ES-I3 (cell line): ENCODE measurements around the gene PABPC1L2B.
"Not testable (repeated sequence)": the region's sequence is repeated elsewhere in the genome, so short reads cannot be mapped to it uniquely, and the experiment has no call there.

ENCODE experiments used
- H3K36me3 ChIP-seq: 2 replicates; pipeline ENCODE4 v1.6.1; 2013; ENCODE audit warnings: mild to moderate bottlenecking, low read length, control low read depth, moderate library complexity; ENCODE audit not compliant: insufficient read depth
- H3K4me1 ChIP-seq: 2 replicates; pipeline ENCODE4 v1.6.1; 2013; ENCODE audit warnings: mild to moderate bottlenecking, control low read depth, low read length; ENCODE audit not compliant: insufficient read depth
- H3K9ac ChIP-seq: 2 replicates; pipeline ENCODE4 v1.6.1; 2013; ENCODE audit warnings: low read depth, mild to moderate bottlenecking, low read length, moderate library complexity
- H3K9me3 ChIP-seq: 2 replicates; pipeline ENCODE4 v1.6.1; 2013; ENCODE audit warnings: mild to moderate bottlenecking, low read length, moderate library complexity; ENCODE audit not compliant: control insufficient read depth, insufficient read depth

PABPC1L2B gene

DNA sequence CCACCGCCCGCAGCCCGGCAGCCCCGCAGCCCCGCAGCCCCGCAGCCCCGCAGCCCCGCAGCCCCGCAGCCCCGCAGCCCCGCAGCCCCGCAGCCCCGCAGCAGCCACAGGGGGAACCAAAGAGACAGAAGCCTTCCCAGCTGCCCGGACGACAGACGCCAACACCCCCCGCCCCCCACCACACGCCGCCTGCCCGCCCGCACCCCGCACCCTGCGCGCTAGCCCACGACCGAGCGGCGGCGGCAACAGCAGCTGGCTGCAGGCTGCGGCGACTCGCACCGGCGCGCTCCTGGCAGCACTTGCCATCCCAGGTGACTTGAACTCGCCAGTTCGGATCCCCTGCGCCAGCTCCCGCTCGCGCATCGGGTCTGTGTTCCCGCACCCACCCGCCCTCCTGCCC lies at the start of gene PABPC1L2B:
Gene PABPC1L2B, plus strand, starts transcription at position 207 of the 400 bp plus-strand sequence. CDS start 704 bp downstream, outside the sequence.
- not testable (repeated sequence) for H3K9me3 ChIP-seq, H3K9ac ChIP-seq, H3K4me1 ChIP-seq

DNA sequence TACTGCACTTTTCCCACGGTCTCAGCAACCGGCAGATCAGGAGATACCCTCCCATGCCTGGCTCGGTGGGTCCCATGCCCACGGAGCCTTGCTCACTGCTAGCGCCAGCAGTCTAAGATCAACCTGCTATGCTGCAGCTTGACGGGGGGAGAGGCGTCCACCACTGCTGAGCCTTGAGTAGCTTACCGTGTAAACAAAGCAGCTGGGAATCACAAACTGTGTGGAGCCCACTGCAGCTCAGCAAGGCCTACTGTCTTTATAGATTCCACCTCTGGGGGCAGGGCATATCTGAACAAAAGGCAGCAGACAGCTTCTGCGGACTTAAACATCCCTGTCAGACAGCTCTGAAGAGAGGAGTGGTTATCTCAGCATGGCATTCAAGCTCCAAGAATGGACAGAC lies 42.8 kb upstream of the PABPC1L2B start:
- not testable (repeated sequence) for H3K36me3 ChIP-seq, H3K9ac ChIP-seq, H3K9me3 ChIP-seq, H3K4me1 ChIP-seq

More for the DNA sequence above, at the start of gene PABPC1L2B:
- H3K36me3 ChIP-seq = not testable (repeated sequence)

DNA sequence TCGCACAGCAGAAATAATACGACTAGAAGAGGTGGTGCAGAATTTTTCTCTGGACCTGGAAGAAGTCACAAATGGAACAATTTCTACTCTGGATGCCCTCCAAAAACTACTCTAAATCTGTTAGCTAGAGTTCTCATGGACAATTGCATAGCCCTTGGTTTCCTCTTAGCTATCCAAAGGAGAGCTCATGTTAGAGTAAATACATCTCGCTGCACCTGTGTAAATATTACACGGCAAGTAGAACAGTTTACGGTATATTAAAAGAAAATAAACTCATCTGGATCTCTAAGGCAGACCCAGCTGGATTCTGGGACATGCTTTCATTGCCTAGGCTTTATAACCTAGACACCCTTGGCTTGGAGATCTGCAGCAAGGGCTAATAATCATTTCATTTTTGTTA lies 30.9 kb upstream of the PABPC1L2B start:
- H3K9me3 ChIP-seq, H3K4me1 ChIP-seq, H3K36me3 ChIP-seq, H3K9ac ChIP-seq: not testable (repeated sequence)

DNA sequence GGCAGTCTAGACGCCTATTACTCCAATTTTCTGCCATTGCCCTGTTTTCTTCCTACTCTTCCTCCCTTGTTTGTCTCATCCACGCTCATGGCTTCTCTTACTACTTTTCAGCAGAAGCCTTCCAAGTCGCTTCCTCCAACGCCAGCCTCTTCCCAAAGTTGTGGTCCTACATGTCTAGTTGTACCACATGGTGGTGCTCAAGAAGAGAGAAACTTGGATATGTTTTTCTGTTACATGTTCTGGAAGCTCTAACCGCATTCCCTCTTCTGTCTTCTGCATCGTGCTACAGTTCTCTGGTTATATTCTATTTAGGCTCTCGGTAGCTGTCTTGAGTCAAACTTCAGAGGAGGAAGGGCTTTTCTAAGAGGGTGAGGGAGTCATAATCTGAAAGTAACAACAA lies 27.9 kb upstream of the PABPC1L2B start:
- not testable (repeated sequence) for H3K4me1 ChIP-seq, H3K9ac ChIP-seq, H3K36me3 ChIP-seq, H3K9me3 ChIP-seq

DNA sequence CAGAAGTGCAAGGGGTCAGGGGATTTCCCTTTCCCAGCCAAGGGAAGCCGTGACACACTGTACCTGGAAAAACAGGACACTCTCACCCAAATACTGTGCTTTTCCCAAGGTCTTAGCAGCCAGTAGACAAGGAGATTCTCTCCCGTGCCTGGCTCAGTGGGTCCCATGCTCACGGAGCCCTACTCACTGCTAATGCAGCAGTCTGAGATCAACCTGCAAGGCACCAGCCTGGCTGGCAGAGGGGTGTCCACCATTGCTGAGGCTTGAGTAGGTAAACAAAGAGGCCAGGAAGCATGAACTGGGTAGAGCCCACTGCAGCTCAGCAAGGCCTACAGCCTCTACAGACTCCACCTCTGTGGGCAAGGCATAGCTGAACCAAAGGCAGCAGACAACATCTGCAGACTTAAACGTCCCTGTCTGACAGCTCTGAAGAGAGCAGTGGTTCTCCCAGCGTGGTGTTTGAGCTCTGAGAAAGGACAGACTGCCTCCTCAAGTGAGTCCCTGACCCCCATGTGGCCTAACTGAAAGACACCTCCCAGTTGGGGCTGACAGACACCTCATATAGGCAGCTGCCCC lies 21.8 kb upstream of the PABPC1L2B start:
- H3K9me3 ChIP-seq, H3K36me3 ChIP-seq, H3K9ac ChIP-seq, H3K4me1 ChIP-seq: not testable (repeated sequence)

DNA sequence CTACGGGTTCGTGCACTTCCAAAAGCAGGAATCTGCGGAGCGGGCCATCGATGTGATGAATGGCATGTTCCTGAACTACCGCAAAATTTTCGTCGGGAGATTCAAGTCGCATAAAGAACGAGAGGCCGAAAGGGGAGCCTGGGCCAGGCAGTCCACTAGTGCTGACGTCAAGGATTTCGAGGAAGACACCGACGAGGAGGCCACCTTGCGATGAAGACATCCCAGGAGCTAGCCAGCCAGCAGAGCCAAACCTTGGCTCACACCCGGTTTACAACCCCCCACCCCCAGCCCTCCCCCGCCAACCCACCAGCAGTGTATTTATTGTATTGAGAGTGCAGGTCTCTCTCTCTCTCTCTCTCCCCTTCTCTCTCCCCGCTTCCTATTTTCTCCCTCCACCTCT lies 1.3 kb downstream of the PABPC1L2B start:
- H3K9me3 ChIP-seq = not testable (repeated sequence)

DNA sequence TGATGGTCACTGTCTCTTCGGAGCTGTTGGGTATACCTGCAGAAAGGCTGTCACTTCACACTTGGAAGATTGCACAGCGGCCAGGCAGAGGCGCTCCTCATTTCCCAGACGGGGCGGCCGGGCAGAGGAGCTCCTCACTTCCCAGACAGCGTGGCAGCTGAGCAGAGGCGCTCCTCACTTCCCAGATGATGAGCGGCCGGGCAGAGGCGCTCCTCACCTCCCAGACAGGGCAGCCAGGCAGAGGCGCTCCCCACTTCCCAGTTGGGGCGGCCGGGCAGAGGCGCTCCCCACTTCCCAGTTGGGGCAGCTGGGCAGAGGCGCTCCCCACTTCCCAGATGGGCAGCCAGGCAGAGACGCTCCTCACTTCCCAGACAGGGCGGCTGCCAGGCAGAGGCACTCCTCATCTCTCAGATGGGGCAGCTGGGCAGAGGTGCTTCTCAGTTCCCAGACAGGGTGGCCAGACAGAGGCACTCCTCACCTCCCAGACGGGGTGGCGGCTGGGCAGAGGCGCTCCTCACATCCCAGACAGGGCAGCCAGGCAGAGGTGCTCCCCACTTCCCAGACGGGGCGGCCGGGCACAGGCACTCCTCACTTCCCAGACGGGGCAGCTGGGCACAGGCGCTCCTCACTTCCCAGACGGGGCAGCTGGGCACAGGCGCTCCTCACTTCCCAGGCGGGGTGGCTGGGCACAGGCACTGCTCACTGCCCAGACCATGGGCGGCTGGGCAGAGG lies 18.8 kb downstream of the PABPC1L2B start:
- Histone ChIP-seq H3K4me1 (no peaks in the 10 kb centered on the region), H3K9me3 (no peaks in the 10 kb centered on the region), H3K36me3 (no peaks in the 10 kb centered on the region)

More for the DNA sequence above, 1.3 kb downstream of the PABPC1L2B start:
- not testable (repeated sequence) for H3K4me1 ChIP-seq, H3K9ac ChIP-seq, H3K36me3 ChIP-seq

DNA sequence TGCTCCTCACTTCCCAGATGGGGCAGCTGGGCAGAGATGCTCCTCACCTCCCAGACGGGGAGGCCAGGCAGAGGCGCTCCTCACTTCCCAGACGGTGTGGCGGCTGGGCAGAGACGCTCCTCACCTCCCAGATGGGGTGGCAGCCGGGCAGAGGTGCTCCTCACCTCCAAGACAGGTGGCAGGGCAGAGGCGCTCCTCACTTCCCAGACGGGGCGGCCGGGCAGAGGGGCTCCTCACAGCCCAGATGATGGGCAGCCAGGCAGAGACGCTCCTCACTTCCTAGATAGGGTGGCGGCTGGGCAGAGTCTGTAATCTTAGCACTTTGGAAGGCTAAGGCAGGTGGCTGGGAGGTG lies 19.3 kb downstream of the PABPC1L2B start:
- not testable (repeated sequence) for H3K9ac ChIP-seq, H3K9me3 ChIP-seq, H3K36me3 ChIP-seq, H3K4me1 ChIP-seq

More for the DNA sequence above, 18.8 kb downstream of the PABPC1L2B start:
- H3K9ac ChIP-seq = no peak overlapping the region

DNA sequence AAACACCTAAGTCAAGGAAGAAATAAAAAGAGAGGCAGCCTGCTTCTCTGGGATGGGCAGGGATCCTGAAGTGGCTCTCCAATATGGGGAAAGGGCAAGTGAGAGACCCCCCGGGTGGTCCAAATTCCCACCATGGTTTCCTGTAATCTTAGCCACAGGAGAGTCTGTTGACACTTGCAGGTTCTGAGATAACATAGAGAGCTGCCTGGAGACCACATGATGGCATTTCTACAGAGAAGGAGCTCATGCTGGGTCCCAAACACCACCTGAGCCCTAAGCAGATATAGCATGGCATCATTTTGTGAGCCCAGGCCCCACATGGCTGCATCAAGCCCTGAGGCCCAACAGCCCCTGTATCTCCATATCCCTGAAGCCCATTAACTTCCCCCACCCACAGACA lies 26.1 kb downstream of the PABPC1L2B start:
- Histone ChIP-seq H3K9ac (no peak overlapping the region), H3K36me3 (no peaks in the 10 kb centered on the region), H3K9me3 (no peaks in the 10 kb centered on the region), H3K4me1 (no peaks in the 10 kb centered on the region)
